GM18499 (cell line): ENCODE results near the gene PLA2G2C.

Experiments used
- ATAC-seq: cut with Tn5 transposase; IDR thresholded peaks from one replicate; pipeline ENCODE4 v1.9.1; 2021; ENCODE audit warnings: moderate number of reproducible peaks; ENCODE audit not compliant: insufficient read depth, unreplicated experiment

Gene PLA2G2C

DNA sequence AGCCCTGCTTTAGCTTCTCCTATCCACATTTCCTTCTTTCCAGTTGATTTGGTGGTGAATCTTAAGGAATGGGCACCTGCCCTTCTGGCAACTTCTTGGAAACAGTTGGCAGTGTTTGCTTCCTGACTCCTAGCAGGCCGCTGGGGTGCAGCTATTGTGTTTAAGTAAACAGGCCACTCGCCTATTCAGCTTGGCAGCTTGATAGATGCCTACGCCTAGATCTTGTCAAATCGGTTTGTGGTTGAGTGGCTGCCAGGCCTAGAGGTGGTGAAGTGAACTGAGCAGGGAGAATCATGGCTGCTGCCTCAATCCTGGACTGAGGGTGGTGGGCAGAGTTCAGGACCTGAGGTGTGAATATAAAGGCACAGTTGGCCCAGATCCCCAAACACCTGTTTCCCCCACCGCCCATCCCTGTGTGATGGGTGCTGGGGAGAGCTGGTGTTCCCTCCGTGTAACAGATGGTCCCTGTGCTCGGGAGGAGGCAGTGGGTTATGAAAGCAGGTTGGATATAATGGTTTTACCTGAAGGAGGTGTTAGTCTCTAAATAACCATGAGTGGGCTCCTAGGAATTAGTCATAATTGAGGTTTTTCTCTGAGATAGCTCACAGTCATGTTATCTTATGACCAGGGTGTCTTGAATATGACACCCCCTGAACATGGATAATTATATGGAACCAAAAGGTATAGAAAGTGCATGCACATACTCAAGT, 940 bp upstream of the PLA2G2C start:
- no peak for ATAC-seq

DNA sequence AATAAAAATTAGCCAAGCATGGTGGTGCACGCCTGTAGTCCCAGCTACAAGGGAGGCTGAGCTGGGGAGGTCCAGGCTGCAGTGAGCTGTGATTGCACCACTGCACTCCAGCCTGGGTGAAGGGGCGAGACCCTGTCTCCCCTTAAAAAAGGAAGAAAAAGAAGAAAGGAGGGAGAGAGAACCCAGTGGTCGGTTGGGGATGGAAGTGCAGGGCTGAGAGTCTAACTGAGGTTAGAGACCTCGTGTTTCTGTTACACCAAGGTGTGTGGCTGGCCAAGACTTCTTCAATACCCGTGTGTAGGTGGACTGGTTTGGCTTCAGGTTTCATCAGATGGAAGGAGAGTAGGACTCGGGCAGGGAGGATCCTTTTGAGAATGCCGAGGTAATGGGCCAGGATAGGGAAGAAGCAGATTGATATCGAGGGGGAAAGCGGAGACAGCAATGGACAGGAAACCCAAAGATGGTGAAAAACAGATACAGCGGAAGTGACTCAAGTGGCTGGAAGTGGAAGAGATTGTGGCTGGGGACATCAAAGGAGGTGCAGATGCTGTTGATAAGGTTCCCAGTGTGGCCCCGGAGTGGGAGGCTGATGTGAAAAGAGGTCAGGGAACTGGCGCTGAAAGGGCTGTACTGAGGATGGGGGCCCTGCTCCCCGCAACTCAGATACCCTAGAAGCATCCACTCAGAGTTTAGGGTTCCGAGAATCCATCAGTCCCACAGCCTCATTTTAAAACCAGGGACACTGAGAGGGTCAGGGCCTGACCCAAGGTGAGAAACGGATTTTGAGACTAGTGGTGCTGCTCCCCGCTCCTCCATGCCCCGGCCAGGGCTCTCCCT, 1.1 kb downstream of the PLA2G2C start:
- ATAC-seq, result no peak

DNA sequence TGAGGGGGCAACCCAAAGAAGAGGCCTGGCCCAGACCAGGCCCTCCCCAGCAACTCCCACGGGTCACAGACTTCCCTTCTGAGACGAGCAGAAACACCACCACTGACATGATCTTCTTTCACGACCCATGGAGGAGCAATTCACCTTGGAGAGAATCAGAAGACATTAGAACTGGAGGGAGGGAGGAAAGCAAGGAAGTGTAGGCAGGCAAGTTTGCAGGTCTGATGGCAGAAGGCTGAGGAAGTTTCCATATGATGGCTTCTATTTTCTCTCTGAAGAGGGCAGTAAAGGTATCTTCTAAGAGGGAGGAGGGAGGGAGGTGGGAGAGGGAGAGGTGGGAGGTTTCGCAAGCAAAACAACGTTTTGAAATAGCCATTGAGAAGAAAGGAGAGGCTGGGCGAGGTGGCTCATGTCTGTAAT, 1.8 kb downstream of the PLA2G2C start:
- ATAC-seq, result no peak

DNA sequence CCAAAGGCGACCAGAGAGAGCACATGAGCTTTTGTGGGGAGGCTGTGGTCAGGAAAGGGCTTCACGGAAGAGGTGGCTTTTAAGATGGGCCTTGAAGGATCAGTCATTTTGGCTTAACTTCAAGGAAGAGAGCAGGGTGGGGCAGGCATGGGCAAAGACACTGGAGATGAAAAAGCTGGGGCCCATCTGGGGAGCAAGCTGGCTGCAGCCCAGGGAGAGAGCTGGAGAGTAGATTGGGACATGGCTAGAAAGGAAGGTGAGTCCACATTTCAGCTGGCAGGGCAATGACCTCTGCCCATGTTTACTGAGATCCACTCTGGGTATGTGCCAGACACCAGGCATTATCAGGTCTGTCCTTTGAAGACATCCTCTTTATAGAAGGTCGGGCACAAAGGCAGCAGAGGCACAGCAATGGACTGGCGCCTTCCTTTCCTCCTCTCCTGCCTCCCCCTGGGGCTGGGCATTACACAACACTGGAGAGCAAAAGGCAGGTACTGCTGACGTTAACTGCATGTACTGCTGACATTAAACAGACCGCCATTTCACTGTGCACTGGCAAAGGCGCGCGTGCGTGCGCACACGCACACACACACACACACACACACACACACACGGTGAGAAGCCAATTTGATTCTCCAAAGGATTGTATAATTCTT, 2.6 kb downstream of the PLA2G2C start:
- ATAC-seq, result no peak

DNA sequence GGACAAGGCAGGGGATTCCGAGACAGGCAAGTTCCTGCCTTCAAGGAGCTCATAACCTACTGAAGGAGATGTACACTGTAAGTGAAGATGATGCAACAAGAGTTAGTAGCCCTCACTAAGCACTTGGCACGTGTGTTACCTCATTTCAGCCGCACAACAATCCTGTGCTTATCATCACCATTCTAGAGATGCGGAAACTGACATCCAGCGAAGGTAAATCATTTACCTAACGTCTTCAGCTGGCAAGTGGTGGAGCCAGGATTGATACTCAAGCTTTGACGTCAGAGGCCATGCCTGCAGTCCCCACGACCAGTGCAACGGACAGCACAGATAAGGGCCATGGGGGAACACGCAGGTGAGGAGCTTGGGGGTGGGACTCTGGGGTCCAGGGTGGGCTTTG, 3.3 kb downstream of the PLA2G2C start:
- ATAC-seq, result no peak

DNA sequence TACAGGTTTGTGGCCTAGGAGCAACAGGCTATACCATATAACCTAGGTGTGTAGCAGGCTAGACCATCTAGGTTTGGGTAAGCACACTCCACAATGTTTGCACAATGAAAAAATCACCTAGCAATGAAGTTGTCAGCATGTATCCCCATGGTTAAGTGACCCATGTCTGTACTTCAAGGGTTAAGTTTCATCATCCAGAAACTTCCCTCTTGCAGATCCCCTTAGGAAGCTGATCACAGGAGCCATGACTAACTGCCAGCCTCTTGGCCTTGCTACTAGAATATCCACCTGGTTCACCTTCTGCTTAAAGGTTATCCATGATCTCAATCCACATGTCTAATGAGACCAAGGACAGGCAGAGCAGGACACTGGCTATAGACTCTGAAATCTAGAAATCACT, 3.9 kb downstream of the PLA2G2C start:
- ATAC-seq, result no peak

DNA sequence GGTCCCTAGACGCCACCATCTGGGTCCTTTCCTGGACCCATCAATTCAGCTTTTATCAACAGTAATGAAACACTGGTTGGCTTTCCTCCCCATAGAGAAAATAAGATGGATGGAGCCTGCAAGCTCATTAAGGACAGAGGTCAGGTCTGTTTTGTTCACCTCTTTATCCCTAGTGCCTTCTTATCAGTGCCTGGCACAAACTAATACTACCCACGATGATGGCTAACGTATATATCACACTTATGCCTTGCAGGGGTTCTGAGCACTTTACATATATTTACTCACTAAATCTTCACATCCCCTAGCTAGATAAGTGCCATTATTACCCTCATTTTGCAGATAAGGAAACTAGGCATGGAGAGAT, 5.5 kb downstream of the PLA2G2C start:
- ATAC-seq, result no peak

DNA sequence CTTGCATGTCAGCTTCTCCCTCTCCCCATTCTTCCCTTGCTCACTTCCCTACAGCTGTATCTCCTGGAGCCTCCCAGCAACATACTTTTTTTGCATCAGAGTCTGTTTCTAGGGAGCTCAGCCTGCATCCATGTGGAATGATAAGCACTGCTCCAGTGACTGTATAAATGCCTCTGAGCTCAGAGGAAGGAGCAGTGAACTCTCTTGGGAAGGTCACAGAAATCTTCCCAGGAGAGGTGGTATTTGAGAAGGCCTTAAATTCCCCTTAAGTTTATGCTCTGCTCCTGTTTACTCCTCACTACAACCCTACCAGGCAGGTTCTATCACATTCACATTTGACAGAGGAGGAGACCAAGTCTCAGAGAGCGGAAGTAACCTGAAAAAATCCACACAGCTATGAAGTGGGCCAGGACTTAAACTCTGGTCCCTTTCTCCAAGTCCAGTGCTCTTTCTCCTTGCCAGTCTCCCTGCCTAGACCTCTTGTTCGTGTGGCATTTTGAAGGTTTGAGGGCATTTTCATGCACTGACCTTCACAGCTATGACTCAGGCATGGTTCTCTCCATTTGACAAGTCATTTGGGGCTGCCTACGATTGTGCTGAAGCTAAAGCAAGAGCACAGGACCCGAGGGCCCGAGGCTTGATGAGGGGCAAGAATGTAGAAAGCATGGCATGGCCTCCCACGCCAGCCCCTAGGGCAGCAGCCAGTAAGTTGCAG, 6.0 kb downstream of the PLA2G2C start:
- no peak for ATAC-seq

DNA sequence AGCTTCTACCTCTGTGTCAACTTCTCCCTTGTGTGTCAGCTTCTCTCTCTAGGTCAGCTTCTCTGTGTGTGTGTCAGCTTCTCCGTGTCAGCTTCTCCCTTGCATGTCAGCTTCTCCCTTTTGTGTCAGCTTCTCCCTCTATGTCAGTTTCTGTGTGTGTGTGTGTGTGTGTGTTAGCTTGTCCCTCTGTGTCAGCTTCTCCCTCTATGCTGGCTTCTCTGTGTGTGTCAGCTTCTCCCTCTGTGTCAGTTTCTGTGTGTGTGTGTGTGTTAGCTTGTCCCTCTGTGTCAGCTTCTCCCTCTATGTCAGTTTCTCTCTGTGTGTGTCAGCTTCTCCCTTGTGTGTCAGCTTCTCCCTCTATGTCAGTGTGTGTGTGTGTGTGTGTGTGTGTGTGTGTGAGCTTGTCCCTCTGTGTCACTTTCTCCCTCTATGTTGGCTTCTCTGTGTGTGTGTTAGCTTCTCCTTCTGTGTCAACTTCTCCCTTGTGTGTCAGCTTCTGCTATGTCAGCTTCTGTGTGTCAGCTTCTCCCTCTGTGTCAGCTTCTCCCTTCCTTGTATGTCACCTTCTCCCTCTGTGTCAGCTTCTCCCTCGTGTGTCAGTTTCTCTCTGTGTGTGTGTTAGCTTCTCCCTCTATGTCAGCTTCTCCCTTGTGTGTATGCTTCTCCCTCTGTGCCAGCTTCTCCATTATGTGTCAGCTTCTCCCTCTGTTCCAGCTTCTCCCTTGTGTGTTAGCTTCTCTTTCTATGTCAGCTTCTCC, 6.8 kb downstream of the PLA2G2C start:
- no peak for ATAC-seq

DNA sequence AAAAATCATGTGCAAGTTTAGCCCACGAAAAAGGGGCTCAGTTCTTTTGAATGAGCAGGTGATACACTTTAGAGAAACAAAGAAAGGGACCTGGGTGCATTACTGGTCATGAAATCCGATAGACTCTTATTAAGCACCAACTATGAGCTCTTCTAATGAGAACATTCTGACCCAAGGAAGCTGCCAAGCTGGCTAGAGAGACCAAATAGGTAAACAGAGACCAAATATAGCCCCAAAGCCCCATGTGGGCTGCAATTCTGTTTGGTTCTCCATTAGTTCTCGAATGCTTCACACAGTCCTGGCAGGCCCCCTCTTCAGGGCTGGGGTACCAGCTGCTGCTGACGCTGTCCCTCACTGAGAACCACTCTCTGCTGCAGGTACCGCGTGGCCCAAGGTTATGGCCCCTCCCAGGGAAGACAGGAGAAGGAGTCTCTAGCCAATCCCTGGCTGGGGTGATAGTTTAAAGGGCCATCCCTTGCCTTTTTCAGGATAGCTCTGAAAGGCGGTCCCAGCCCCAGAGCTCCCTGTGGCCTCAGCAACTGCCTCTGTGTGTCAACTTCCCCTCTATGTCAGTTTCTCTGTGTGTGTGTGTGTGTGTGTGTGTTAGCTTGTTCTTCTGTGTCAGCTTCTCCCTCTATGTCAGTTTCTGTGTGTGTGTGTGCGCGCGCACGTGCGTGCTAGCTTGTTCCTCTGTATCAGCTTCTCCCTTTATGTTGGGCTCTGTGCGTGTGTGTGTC, 7.5 kb downstream of the PLA2G2C start:
- no peak for ATAC-seq

DNA sequence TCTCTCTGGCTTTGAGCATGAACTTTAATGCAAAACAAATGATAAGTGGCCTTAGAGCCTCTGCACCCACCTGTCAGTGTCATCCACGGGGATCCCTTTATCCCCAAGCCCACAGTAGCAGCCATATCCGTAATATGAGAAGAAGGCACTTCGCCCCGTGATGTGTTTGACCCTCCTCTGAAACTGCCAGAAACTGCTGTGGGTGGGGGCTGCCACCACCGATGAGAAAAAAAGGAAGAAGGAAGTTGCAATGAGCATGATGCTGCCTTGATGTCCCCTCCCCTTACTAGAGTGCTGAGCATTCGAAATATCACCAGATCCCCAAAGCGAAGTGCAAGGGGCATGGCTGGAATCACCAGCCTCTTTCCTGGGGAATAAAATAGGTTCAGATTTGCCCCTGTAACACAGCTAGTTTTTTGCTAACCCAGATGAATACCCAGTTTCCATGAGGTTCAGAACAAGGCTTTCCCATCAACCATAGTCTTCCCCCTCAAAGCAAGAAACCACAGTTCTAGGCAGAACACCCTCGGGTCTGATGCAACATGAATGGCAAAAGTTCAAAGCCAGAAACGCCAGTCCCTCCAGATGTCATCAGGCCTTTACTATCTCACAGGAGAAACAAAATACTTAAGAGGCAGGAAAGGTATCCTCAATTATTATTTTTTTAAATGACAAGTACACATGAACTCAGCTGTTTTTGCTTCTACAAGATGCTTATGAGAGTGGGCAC, 11.2 kb downstream of the PLA2G2C start:
- ATAC-seq, result no peak

DNA sequence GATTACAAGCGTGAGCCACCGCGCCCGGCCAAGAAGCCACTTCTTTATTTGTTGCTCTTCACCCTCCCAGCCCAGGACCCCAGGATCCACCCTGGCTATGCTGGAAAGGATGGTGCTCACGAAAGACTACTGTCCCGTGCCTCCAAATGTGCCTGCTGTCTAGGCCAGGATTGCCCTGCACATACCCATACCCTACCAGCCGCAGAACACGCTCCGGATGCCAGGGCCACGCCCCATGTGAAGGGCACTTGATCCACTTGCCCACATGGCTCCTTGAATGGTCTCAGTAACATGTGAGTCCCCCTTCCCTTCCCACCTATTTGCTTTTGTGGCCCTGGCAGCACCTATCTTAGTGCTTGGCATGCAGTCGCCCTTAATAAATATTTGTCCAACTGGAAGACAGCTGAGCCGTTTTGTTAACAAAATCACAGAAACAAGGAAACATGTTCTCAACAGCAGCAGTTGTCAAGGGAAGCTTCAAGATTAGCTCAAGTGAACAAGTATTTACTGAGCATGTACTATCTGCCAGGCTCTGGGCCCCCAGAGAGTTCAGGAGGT, 14.2 kb downstream of the PLA2G2C start:
- ATAC-seq, result no peak

DNA sequence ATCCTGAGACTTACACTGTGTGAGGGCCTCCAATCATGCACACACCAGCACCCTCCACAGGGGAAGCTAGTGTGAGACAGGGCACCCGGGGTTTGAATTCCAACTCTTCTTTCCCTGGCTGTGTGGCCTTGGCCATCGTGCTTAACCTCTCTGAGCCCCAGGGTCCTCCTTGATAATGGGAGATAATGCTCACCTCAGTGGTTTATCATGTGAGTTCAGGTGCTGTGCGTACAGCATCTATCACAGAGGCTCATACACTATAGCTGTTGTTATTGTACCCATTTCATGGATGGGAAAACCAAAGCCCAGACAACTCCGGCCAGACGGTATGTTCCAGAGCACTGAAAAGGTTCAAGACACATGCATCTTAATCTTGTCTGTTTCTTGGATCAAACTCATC, 16.4 kb downstream of the PLA2G2C start:
- ATAC-seq, result no peak

DNA sequence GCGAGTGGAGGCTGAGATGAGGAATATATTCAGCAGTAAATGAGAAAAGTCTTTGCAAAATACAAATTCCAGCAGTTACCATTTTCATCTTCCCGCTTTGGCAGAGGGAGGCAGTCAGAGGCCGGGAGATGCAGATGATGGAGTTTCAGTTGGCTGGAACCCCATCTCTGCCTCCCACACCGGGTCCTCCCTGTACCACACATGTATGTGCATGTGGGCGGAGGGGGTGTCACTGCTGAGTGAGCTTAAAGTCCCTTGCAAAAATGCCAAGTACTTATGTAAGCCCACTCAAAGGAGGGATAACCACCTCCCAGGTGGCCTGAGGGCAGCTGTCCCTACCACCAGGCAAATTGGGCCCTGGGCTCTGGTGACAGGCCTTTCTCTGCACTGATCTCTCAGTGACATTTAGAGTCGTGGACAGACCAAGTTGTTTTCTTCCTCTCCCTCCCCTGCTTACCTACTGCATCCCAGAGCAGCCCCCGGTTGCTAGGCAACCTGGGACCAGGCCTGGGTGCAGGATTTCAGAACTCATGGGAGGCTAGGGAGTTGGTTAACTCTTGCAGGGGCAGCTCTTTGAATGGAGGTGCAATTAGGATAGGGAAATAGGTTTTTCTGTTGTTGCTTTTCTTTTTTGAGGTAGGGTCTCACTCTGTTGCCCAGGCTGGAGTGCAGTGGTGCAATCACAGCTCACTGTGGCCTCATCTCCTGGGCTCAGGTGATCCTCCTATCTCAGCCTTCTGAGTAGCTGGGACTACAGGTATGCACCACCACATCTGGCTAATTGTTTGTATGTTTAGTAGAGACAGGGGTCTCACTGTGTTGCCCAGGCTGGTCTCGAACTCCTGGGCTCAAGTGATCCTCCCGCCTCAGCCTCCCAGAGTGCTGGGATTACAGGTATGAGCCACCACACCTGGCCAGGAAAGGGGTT, 17.5 kb downstream of the PLA2G2C start:
- no peak for ATAC-seq

DNA sequence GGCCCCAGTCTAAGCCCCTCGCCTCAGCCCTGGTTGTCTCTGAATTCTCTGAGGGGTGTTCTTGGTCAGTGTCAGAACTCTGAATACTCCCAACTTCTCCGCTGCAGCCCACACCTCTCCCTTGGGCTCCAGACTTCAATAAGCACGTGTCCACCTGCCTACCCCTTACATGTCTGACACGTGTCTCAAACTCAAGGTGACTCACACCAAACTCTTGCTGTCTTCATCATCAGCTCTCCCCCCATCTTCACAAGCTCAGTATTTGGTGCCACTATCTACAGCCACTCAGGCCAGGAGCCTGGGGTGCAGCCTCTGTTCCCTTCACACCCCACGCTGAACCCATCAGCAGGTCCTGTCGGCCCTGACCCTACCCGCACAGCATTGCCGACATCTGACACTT, 19.2 kb downstream of the PLA2G2C start:
- ATAC-seq, result no peak

DNA sequence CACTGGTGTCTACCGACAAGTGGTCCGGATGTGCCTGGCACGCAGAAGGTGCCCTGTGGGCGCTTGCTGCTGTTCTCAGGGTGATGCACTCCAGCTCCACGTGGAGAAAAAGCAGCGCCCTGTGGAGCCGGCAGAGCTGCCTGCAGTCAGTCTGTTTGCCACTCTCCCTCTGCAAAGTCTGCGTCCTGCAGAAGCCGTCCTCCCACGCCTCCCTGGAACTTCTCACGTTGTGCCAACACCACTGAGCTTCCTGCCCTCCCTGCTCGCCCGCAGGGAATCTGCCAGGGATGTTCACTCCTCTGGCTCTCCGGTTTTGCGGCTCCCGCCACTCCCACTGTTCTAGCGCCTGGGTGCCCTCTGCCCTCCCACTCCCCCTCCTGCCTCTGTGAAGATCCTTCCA, 20.3 kb downstream of the PLA2G2C start:
- no peak for ATAC-seq

DNA sequence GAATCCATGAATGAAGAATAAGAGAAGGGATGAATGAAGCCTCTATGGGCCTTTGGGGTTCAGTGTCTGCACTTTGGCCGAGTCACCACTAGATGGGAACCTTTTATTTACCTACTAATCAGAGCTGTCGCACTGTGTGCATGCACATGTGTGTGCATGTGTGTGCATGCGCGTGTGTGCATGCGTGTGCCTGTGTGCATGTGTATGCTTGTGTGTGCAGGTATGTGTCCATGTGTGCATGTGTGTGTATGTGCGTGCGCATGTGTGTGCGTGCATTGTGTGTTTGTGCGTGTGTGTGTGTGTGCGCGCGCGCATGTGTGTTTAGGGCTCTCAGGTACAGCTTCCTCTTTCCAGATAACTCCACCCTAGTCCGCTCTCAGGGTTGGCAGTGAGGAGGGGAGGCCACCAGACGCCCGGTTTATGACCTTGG, 20.8 kb downstream of the PLA2G2C start:
- ATAC-seq, result no peak
